Sigmoid colon (tissue), 4 donors: ENCODE results near the gene TSPOAP1.

Experiments
- EP300 ChIP-seq, 4 donors: sonication (generic); formaldehyde crosslinking; IDR thresholded peaks; one replicate each; pipeline ENCODE4 v1.6.1; 2017; ENCODE audit warnings: antibody characterized with exemption in 4 of 4
- POLR2A ChIP-seq, 2 donors: fragments of 450-650 bp; IDR thresholded peaks; one replicate each; pipeline ENCODE4 v1.6.1; 2016; ENCODE audit warnings: antibody characterized with exemption in 2 of 2, mild to moderate bottlenecking in 2 of 2, moderate library complexity in 2 of 2
- POLR2AphosphoS5 ChIP-seq, 4 donors: sonication (generic); formaldehyde crosslinking; IDR thresholded peaks; one replicate each; pipeline ENCODE4 v1.6.1; 2017; ENCODE audit warnings: antibody characterized with exemption in 4 of 4
- TF ChIP-seq, protein P1 (sequence below), 4 experiments: fragments of 450-650 bp in 3 of 4; fragments of 200-600 bp in 1 of 4; IDR thresholded peaks; one replicate each; pipeline ENCODE4 v1.5.1; 2016 to 2019; ENCODE audit warnings: antibody characterized with exemption in 4 of 4, mild to moderate bottlenecking in 3 of 4, moderate library complexity in 2 of 4

DNA sequence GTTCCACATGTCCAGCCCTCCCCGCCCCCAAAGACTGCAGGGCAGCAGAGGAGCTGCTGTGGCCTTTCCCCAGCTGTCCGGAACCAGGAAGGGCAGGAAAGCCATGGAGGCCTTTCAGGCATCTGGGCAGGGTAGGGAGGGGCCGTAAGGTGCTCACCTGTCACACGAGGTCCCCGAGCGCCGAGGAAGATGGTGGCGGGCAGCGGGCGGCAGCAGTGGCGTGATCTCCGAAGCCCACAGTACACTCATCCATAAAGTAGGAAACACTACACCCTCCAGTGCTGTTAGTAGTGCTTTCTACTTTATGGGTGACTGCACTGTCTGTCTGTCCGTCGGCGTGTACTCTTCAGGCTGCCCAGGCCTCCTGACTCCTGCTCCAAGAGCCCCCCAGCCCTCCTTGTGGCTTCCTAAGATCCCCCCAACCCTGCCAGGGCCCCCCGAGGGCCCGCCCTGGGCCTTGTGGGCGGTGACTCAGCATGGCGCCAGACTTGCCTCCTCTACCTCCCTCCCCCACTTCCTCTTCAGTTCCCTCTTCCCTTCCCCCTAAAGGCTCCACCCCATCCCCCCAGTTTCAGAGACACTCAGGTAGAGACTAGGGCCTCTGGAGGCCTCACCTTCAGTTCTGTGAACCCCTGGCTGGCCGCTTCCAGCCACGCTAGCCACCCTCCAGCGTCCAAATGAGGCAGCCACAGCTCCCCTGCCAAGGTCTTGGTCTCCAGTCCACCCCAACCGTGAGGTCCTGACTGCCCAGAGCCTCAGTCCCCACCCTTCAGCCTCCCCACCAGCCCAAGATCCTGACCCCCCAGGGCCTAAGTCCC, 2.6 kb upstream of the TSPOAP1 start:
- TF ChIP-seq POLR2A (IDR thresholded peaks at IDR 0.05), result no peak
- TF ChIP-seq, protein P1, sequence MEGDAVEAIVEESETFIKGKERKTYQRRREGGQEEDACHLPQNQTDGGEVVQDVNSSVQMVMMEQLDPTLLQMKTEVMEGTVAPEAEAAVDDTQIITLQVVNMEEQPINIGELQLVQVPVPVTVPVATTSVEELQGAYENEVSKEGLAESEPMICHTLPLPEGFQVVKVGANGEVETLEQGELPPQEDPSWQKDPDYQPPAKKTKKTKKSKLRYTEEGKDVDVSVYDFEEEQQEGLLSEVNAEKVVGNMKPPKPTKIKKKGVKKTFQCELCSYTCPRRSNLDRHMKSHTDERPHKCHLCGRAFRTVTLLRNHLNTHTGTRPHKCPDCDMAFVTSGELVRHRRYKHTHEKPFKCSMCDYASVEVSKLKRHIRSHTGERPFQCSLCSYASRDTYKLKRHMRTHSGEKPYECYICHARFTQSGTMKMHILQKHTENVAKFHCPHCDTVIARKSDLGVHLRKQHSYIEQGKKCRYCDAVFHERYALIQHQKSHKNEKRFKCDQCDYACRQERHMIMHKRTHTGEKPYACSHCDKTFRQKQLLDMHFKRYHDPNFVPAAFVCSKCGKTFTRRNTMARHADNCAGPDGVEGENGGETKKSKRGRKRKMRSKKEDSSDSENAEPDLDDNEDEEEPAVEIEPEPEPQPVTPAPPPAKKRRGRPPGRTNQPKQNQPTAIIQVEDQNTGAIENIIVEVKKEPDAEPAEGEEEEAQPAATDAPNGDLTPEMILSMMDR (IDR thresholded peaks at IDR 0.05), result no peak
- no peak for TF ChIP-seq EP300 (IDR thresholded peaks at IDR 0.05)
- TF ChIP-seq POLR2AphosphoS5 (IDR thresholded peaks at IDR 0.05), result no peak
